Neural cell (in vitro differentiated cells): ENCODE results near the gene SRSF12. TPM values are rescaled to one million over a fixed set of nuclear protein-coding genes. Genes with fewer than 3 reads are reported as not detected.
A peak's percentile ranks its signal among the peaks of the same experiment; 100 is the strongest.

ENCODE experiments used
- H2AFZ ChIP-seq: fragments of 200-600, 300-800 bp; sonication (generic), shearing (Covaris generic); 2 replicates; pipeline ENCODE4 v1.6.0; 2014; ENCODE audit warnings: low read depth, mild to moderate bottlenecking, antibody characterized with exemption, low read length, moderate library complexity
- H3F3A ChIP-seq: fragments of 200-600 bp; shearing (Covaris generic); 2 replicates; pipeline ENCODE4 v1.6.1; 2016; ENCODE audit warnings: mild to moderate bottlenecking, moderate library complexity, mixed read lengths, antibody characterized with exemption, low read length; ENCODE audit not compliant: insufficient read depth, poor library complexity, severe bottlenecking
- H3K27ac ChIP-seq: fragments of 200-600, 300-800 bp; sonication (generic), shearing (Covaris generic); 2 replicates; pipeline ENCODE4 v1.5.1; 2014; ENCODE audit warnings: mild to moderate bottlenecking, low read length, moderate library complexity
- H3K27me3 ChIP-seq: fragments of 300-800, 200-600 bp; sonication (generic), shearing (Covaris generic); 2 replicates; pipeline ENCODE4 v1.6.0; 2014; ENCODE audit warnings: mild to moderate bottlenecking, low read depth, low read length, moderate library complexity; ENCODE audit not compliant: insufficient read depth
- H3K36me3 ChIP-seq: fragments of 300-800, 200-600 bp; sonication (generic), shearing (Covaris generic); 2 replicates; pipeline ENCODE4 v1.5.1; 2014; ENCODE audit warnings: mild to moderate bottlenecking, antibody characterized with exemption, low read length, moderate library complexity; ENCODE audit not compliant: insufficient read depth
- H3K4me2 ChIP-seq: fragments of 300-800, 200-600 bp; sonication (generic), shearing (Covaris generic); 2 replicates; pipeline ENCODE4 v1.6.0; 2014; ENCODE audit warnings: mild to moderate bottlenecking, low read length
- H3K4me3 ChIP-seq: fragments of 300-800, 200-600 bp; sonication (generic), shearing (Covaris generic); 2 replicates; pipeline ENCODE4 v1.5.1; 2014; ENCODE audit warnings: mild to moderate bottlenecking, low read length, moderate library complexity
- H3K79me2 ChIP-seq: fragments of 200-600 bp; shearing (Covaris generic); replicated peaks from 2 replicates; pipeline ENCODE4 v1.6.0; 2014; ENCODE audit warnings: mild to moderate bottlenecking, low read length, moderate library complexity; ENCODE audit not compliant: insufficient read depth
- H3K9ac ChIP-seq: fragments of 300-800, 200-600 bp; sonication (generic), shearing (Covaris generic); 2 replicates; pipeline ENCODE4 v1.6.1; 2016; ENCODE audit warnings: mild to moderate bottlenecking, low read length, mixed read lengths
- H3K9me2 ChIP-seq: fragments of 200-600 bp; shearing (Covaris generic); 2 replicates; pipeline ENCODE4 v1.6.1; 2016; ENCODE audit warnings: mild to moderate bottlenecking, low read length, mixed read lengths; ENCODE audit not compliant: insufficient read depth
- H3K9me3 ChIP-seq: fragments of 200-600, 300-800 bp; sonication (generic), shearing (Covaris generic); 2 replicates; pipeline ENCODE4 v1.6.1; 2016; ENCODE audit warnings: mild to moderate bottlenecking, mixed run types, low read length, moderate library complexity, mixed read lengths
- H4K20me1 ChIP-seq: fragments of 200-600 bp; shearing (Covaris generic); 2 replicates; pipeline ENCODE4 v1.6.1; 2016; ENCODE audit warnings: mild to moderate bottlenecking, mixed run types; ENCODE audit not compliant: insufficient read depth
- CTCF ChIP-seq: fragments of 450-650 bp; IDR thresholded peaks from 2 replicates; pipeline ENCODE4 v1.5.1; 2014; ENCODE audit warnings: antibody characterized with exemption, mild to moderate bottlenecking, moderate library complexity; ENCODE audit not compliant: poor library complexity, severe bottlenecking
- EP300 ChIP-seq: fragments of 450-650 bp; conservative IDR thresholded peaks from 2 replicates; pipeline ENCODE4 v1.6.1; 2014; ENCODE audit warnings: antibody characterized with exemption, mild to moderate bottlenecking, moderate library complexity; ENCODE audit not compliant: poor library complexity, severe bottlenecking
- EZH2 ChIP-seq: fragments of 200-600, 300-800 bp; shearing (Covaris generic), sonication (generic); IDR thresholded peaks from 2 replicates; pipeline ENCODE4 v1.6.1; 2014; ENCODE audit warnings: antibody characterized with exemption, low read length, borderline replicate concordance, mild to moderate bottlenecking; ENCODE audit not compliant: insufficient read depth, poor library complexity, severe bottlenecking
- MXI1 ChIP-seq: fragments of 450-650 bp; conservative IDR thresholded peaks from 2 replicates; pipeline ENCODE4 v1.6.1; 2014; ENCODE audit warnings: antibody characterized with exemption, mild to moderate bottlenecking; ENCODE audit not compliant: poor library complexity, severe bottlenecking
- POLR2AphosphoS5 ChIP-seq: IDR thresholded peaks from 2 replicates; pipeline ENCODE4 v1.6.1; 2012
- RAD21 ChIP-seq: fragments of 450-650 bp; conservative IDR thresholded peaks from 2 replicates; pipeline ENCODE4 v1.6.1; 2014; ENCODE audit warnings: antibody characterized with exemption, mild to moderate bottlenecking, moderate library complexity
- SMC3 ChIP-seq: fragments of 450-650 bp; conservative IDR thresholded peaks from 2 replicates; pipeline ENCODE4 v1.6.1; 2014; ENCODE audit warnings: antibody characterized with exemption, mild to moderate bottlenecking, moderate library complexity; ENCODE audit not compliant: poor library complexity
- TAF1 ChIP-seq: IDR thresholded peaks from 2 replicates; pipeline ENCODE4 v1.6.1; 2012; ENCODE audit warnings: low read depth
- polyA plus RNA-seq: library from polyadenylated mRNA; depleted of rRNA; stranded (reverse); fragments of >200 nt; gene quantifications from 2 replicates; pipeline ENCODE4 v1.2.3, GENCODE V29; 2014
- TF ChIP-seq, protein P1 (sequence below): IDR thresholded peaks from 2 replicates; pipeline ENCODE4 v1.6.1; 2012; ENCODE audit warnings: borderline replicate concordance

Gene SRSF12
- polyA plus RNA-seq, 1 donor from 2014 or later = 44.0 TPM

DNA sequence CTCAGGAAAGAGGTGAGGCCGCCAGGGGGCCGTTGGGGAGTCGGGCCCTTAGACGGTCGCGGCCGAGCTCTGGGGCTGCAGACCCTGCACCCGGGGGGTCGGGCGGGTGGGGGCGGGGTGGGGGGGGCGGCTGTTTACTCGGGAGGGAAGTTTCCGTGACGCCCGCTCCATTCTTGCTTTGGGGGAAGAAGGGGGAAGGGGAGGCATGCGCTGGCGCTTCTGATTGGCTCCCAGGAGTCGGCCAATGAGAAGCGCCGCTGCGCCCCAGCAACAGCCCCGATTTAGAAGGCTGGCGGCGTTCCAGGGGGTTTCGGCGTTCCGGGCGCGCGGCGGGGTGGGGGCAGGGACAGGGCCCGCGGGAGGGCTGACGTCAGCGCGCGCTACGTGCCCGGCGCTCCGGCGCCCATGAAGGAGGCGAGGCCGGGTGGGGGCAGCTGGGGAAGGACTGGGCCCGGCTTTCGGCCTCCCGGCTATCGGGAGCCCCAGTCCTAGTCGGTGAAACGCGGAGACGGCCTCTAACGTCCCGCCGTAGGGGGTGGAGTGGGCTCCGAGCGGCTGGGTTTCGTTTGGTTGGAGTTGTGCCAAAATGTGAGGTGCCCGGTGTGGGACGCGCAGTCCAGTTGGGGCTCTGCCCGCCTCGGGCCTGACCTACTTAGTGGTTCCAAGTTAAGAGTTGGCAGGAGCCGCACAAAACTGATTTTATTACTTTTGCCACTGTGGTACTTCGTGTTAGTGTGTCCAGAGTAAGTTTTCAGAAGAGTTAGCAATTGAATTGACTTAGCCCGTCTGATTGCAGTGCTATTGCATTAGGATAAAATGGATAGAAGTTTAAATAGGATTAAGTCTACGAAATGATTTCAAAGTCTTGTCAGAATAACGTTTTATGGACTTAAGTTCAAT is 36.2 kb downstream of the SRSF12 start:
- Histone ChIP-seq H2AFZ (peak overlapping the region; percentile 53), H3K27ac (peak overlapping the region; percentile 99), H4K20me1 (peaks cover 29% of the 10 kb centered on the region)

DNA sequence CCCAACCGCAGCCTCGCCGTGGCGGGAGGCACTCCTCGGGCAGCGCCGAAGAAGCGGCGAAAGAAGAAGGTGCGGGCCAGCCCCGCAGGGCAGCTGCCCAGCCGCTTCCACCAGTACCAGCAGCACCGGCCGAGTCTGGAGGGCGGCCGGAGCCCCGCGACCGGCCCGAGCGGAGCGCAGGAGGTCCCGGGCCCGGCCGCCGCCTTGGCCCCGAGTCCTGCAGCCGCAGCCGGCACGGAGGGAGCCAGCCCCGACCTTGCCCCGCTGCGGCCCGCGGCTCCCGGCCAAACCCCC is 36.8 kb downstream of the SRSF12 start:
- no peaks in the 10 kb centered on the region for H3K36me3 ChIP-seq
- H3K27ac ChIP-seq = peak overlapping the region; percentile 99
- H3K9me3 ChIP-seq = no peaks in the 10 kb centered on the region
- peak overlapping the region; percentile 49 for H2AFZ ChIP-seq
- H3K9me2 ChIP-seq = no peaks in the 10 kb centered on the region
- H3K4me2 ChIP-seq = peak overlapping the region; percentile 47
- H3F3A ChIP-seq = peaks cover 4% of the 10 kb centered on the region
- peaks cover 44% of the 10 kb centered on the region for H3K79me2 ChIP-seq
- H4K20me1 ChIP-seq = peaks cover 29% of the 10 kb centered on the region
- peak overlapping the region; percentile 100 for H3K9ac ChIP-seq
- no peak for TF ChIP-seq MXI1
- TF ChIP-seq, protein P1, sequence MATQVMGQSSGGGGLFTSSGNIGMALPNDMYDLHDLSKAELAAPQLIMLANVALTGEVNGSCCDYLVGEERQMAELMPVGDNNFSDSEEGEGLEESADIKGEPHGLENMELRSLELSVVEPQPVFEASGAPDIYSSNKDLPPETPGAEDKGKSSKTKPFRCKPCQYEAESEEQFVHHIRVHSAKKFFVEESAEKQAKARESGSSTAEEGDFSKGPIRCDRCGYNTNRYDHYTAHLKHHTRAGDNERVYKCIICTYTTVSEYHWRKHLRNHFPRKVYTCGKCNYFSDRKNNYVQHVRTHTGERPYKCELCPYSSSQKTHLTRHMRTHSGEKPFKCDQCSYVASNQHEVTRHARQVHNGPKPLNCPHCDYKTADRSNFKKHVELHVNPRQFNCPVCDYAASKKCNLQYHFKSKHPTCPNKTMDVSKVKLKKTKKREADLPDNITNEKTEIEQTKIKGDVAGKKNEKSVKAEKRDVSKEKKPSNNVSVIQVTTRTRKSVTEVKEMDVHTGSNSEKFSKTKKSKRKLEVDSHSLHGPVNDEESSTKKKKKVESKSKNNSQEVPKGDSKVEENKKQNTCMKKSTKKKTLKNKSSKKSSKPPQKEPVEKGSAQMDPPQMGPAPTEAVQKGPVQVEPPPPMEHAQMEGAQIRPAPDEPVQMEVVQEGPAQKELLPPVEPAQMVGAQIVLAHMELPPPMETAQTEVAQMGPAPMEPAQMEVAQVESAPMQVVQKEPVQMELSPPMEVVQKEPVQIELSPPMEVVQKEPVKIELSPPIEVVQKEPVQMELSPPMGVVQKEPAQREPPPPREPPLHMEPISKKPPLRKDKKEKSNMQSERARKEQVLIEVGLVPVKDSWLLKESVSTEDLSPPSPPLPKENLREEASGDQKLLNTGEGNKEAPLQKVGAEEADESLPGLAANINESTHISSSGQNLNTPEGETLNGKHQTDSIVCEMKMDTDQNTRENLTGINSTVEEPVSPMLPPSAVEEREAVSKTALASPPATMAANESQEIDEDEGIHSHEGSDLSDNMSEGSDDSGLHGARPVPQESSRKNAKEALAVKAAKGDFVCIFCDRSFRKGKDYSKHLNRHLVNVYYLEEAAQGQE = peak; percentile 77
- H3K27me3 ChIP-seq = no peaks in the 10 kb centered on the region
- H3K4me3 ChIP-seq = peak overlapping the region; percentile 99

More for the DNA sequence above, 36.2 kb downstream of the SRSF12 start:
- H3K27me3 ChIP-seq = no peaks in the 10 kb centered on the region
- peaks cover 4% of the 10 kb centered on the region for H3F3A ChIP-seq
- H3K4me3 ChIP-seq = peak overlapping the region; percentile 99
- H3K4me2 ChIP-seq = peak overlapping the region; percentile 100
- H3K9me2 ChIP-seq = no peaks in the 10 kb centered on the region
- TF ChIP-seq CTCF = no peak
- TF ChIP-seq RAD21 = peak; percentile 3
- TF ChIP-seq EZH2 = no peak
- TF ChIP-seq SMC3 = peak; percentile 22
- TF ChIP-seq TAF1 = no peak
- TF ChIP-seq MXI1 = peak; percentile 57
- TF ChIP-seq POLR2AphosphoS5 = peak; percentile 69
- TF ChIP-seq, protein P1 = no peak
- TF ChIP-seq EP300 = peak; percentile 93
- no peaks in the 10 kb centered on the region for H3K9me3 ChIP-seq
- peaks cover 46% of the 10 kb centered on the region for H3K79me2 ChIP-seq
- H3K9ac ChIP-seq = peak overlapping the region; percentile 100
- no peaks in the 10 kb centered on the region for H3K36me3 ChIP-seq
